ENCODE measurements around the gene MED16. TPM values are rescaled to one million over a fixed set of nuclear protein-coding genes. Genes with fewer than 3 reads are reported as not detected.
"Not testable (repeated sequence)": the region's sequence is repeated elsewhere in the genome, so short reads cannot be mapped to it uniquely, and the experiment has no call there.

Gene MED16
- polyA plus RNA-seq, 4 donors = 46.5 to 86.8 (median 53.7) TPM

- not testable (repeated sequence) for DNase-seq (ENCODE audit: low read depth in 4 of 4, low spot score in 3 of 4)
These were observed 1.4 kb downstream of the MED16 start for GRCh38 chr19:891421-892200.

DNA sequence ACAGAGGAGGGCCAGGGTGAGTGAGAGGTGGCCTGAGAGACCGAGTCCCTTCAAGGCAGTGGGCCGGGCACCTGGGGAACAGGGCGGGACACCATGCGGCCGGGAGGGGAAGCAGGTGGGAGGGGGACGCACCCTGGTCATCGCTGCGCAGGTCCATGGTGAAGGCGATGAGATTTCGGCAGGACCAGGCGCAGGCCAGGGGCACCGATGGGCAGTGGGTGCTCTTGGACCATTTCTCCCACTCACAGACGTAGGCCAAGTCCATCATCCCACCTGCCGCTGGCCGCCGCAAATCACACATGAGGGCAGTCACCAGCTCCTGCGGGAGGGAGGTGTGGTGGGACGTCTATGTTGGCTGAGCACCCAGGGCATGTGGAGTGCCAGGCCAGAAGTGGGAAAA, 2.2 kb downstream of the MED16 start:
- no peak for DNase-seq (ENCODE audit: low read depth in 4 of 4, low spot score in 3 of 4)

GRCh38 chr19:889662-890295, 3.2 kb downstream of the MED16 start:
- DNase-seq (ENCODE audit: low read depth in 4 of 4, low spot score in 3 of 4) = no peak

DNA sequence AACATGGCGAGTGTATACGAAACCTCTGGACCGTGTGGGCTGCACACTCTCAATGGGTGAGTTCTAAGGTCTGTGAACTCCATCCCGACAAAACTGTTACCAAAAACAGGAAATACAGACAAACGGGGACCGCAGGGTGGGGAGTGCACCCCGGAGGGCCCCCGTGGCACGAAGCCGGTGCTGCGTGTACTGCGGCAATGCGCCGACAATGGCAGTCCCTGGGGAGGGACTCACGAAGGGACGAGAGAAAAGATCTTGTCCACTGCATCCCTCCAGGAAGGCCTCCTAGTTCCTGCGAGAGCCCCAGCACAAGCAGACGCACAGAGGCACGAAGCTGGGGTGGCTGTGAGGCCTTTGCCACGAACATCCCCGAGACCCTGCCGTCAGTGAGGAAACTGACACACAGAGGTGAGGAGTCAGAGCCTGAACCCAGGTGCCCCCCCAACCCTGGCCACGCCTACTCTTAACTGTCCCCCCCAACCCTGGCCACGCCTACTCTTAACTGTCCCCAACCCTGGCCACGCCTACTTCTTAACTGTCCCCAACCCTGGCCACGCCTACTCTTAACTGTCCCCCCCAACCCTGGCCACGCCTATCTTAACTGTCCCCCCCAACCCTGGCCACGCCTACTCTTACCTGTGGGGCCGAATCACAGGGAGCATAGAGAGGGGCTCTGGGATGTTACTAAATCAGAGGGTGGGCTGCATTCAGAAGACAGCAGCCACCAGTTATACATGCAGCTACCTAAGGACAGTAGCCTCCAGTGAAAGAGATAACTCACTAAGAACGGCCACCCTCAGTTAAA, 4.2 kb downstream of the MED16 start:
- DNase-seq (ENCODE audit: low read depth in 4 of 4, low spot score in 3 of 4) = no peak

GRCh38 chr19:887599-887998, 5.4 kb downstream of the MED16 start:
- DNase-seq (ENCODE audit: low read depth in 4 of 4, low spot score in 3 of 4) = no peak

DNA sequence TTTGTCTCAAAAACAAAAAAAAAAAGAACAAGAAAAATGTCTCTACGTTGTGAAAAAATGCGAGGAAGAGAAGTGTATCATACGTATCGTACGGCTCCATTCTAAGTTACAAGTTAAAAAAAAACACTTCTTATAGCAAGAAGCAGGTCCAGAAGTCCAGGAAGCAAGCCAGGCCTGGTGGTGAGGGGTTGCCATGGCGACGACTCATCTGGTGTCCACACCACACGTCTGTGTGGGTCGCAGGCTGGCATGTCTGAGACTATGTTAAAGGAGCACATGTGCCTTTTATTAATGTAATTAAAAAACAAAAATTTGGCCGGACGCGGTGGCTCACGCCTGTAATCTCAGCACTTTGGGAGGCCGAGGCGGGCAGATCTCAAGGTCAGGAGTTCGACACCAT, 5.9 kb downstream of the MED16 start:
- DNase-seq (ENCODE audit: low read depth in 4 of 4, low spot score in 3 of 4) = no peak

GRCh38 chr19:885536-886224, 7.3 kb downstream of the MED16 start:
- no peak for DNase-seq (ENCODE audit: low read depth in 4 of 4, low spot score in 3 of 4)

DNA sequence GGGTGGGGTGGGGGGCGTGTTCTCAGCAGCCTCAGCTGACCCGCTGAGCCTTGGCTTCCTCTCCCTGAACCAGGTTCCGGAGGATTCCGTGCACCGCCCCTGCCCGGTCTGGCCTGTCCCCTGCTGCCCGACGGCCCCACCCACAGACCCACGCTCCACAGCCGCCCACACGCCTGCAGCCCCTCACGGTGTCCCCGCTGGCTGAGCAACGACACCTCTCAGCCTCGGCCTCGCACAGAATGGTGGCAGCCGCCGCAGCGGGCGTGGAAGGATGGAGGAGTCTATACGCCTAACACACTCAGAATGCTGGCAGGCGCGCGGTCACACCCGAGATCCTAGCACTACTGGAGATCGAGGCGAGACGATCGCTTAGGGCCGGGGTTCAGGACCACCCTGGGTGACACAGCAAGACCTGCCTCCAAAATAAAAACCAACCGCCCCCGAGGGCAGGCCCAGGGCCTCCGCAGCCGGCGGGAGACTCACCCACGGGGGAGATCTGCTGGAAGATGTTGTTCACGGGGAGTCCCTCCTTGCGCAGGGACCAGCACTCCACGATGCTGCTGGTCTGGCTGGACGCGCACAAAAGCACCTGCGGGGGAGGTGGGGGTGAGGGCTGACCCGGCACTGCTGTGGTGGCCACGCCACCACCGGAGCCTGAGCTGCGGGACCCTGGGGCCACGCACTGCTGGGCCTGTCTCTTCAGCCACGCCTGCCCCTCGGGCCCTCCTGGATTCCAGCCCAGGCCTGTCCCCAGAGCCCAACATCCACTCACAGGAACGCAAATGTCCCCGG, 8.4 kb downstream of the MED16 start:
- DNase-seq (ENCODE audit: low read depth in 4 of 4, low spot score in 3 of 4) = no peak

DNA sequence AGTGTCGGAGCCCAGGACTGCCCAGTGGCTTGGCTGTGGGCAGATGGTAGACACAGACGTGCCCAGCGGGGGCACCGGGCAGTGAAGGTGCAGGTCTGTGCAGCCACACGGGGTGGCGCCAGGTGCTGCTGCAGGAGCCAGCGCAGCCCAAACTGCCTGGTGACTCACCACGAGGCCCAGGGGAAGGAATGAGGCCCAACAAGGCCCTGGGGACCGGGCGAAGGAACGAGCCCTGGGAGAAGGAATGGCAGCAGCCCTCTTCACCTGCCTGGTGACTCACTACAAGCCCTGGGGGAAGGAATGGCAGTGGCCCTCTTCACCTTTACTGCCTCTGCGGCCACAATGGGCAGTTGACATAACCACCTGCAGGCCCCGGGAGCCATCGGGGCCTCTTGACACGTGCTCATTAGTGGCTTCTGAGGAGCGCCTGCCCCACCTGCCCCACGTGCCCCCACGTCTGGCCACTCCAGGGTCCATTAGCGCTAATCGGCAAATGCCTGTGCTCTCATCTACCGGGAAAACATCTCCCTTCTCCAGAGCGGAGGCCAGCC, 9.3 kb downstream of the MED16 start:
- no peak for DNase-seq (ENCODE audit: low read depth in 4 of 4, low spot score in 3 of 4)

DNA sequence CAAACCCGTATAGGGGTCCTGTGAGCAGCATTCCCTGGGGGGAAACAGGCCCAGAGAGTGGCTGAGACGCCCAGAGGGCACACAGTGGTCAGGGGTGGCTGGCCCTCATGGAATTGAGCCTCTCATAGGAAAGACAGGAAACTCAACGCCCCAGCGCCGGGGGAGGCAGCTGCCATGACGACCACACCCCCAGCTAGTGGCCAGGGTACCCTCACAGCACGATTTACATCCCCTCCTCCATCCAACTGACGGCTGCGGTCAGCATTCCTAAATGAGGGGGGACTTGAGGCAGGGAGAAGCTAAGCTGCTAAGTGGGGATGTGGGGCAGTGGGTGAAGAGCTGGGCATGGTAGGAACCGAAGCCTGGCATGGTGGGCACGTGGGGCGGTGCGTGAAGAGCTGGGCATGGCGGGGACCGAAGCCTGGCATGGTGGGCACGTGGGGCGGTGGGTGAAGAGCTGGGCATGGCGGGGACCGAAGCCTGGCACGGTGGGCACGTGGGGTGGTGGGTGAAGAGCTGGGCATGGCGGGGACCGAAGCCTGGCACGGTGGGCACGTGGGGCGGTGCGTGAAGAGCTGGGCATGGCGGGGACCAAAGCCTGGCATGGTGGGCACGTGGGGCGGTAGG, 10.0 kb downstream of the MED16 start:
- no peak for DNase-seq (ENCODE audit: low read depth in 4 of 4, low spot score in 3 of 4)

DNA sequence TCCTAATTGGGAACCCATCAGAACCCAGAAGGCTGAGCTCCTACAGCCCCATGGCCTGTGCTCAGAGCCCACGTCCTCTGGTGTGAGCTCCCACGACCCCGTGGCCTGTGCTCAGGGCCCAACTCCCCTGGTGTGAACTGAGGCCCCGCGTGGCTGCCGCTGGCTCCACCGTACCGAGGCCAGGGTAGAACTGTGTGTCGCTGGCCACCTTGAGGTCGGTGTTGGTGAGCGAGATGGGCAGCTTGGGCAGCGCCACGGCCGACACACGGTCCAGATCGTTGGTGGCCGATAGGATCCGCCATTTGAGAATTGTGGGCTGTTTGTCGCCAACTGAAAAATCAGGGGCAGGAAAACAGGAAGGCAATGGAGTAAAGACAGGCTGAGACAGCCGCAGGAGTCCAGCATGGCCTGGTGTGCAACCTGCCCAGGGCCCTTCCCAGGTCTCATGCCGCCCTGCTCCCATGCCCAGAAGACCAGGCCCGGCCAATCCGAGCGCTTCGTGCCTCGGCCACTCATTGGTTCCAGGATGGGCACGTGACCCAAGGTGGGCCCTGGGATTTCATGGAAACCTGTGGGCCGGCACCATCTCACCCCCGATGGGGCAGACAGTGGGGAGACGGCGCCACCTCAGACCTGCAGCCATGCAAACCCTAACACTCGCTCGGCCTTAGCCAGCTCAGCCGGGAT, 11.5 kb downstream of the MED16 start:
- DNase-seq (ENCODE audit: low read depth in 4 of 4, low spot score in 3 of 4) = no peak

GRCh38 chr19:879711-880438, 13.1 kb downstream of the MED16 start:
- DNase-seq (ENCODE audit: low read depth in 4 of 4, low spot score in 3 of 4) = no peak

- not testable (repeated sequence) for DNase-seq (ENCODE audit: low read depth in 4 of 4, low spot score in 3 of 4)
These were observed 14.0 kb downstream of the MED16 start for GRCh38 chr19:878751-879561.

DNA sequence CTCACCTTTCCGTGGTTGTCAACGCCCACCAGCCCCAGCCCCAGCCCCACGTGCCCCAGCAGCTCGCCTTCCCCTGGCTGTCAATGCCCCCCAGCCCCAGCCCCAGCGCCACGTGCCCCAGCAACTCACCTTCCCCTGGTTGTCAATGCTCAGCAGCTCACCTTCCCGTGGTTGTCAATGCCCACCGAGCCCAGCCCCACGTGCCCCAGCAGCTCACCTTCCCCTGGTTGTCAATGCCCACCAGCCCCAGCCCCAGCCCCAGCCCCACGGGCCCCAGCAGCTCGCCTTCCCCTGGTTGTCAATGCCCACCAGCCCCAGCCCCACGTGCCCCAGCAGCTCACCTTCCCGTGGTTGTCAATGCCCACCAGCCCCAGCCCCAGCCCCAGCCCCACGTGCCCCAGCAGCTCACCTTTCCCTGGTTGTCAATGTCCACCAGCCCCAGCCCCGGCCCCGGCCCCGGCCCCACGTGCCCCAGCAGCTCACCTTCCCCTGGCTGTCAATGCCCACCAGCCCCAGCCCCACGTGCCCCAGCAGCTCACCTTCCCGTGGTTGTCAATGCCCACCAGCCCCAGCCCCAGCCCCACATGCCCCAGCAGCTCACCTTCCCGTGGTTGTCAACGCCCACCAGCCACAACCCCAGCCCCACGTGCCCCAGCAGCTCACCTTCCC, 14.9 kb downstream of the MED16 start:
- not testable (repeated sequence) for DNase-seq (ENCODE audit: low read depth in 4 of 4, low spot score in 3 of 4)

DNA sequence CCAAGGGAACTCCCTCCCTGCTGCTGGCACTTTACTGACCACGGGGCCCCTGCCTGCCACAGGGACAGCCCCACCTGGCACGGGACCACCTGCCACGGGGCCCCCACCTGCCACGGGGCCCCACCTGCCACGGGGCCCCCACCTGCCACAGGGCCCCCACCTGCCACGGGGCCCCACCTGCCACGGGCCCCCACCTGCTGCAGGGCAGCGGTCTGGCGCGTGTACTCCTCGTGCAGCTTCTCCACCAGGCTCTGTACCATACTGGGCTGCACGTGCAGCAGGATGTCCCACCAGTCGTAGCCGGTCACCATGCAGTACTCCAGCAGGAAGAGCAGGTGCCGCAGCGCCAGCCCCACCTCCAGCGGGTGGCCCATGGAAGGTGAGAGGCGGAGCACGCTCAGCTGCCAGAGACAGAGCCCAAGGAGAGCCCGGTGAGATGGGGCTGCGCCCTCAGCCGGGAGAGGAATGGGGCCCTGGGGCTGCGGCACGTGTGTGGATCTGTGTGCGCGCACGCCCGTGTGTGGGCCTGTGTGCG, 16.1 kb downstream of the MED16 start:
- no peak for DNase-seq (ENCODE audit: low read depth in 4 of 4, low spot score in 3 of 4)

GRCh38 chr19:876089-876488, 16.9 kb downstream of the MED16 start:
- no peak for DNase-seq (ENCODE audit: low read depth in 4 of 4, low spot score in 3 of 4)

Measured in left renal pelvis (tissue), 4 donors.